Measurements from ENCODE around the gene ELF4. TPM values are rescaled to one million over a fixed set of nuclear protein-coding genes. Genes with fewer than 3 reads are reported as not detected.

Gene ELF4
- total RNA-seq, 4 donors from 2014 or later = 2.6 to 6.3 (median 3.8) TPM

DNA sequence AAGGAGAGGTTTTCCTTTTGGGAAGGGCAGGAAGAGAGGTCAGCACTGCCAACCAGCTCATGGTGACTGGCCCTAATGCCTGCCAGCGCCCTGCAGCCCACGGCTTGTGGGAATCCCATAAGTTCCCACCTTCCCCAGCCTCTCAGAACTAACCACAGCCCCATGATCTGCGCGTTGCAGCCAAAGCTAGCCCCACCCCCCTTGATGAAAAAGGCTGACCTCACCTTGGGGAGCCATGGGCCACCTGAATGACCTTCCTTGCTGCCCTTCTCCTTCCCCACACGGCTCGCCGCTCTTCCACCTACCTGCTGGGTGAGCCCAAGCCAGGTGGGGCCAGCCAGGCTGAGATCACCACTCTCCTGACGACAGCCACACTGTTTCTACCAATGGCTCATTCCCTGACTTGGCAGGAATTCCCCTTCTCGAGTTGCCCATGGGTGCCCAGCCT lies 3.9 kb upstream of the ELF4 start:
- DNase-seq = peak; percentile 15 to 40
- Histone ChIP-seq H3K36me3 (no peaks in the 10 kb centered on the region), H3K27ac (no peak overlapping the region), H3K9me3 (no peaks in the 10 kb centered on the region), H3K27me3 (no peaks in the 10 kb centered on the region), H3K4me3 (replicated peaks in 1 of 3) (no peak overlapping the region), H3K4me1 (no peaks in the 10 kb centered on the region)
- WGBS, 2 donors = 63 to 67% methylated on average over 3 to 8 of the region's 9 CpGs
- intact Hi-C loops (cut with DNase I) = no loop called here
- TF ChIP-seq POLR2A (IDR thresholded peaks at IDR 0.05) = no peak
- TF ChIP-seq, protein P1, sequence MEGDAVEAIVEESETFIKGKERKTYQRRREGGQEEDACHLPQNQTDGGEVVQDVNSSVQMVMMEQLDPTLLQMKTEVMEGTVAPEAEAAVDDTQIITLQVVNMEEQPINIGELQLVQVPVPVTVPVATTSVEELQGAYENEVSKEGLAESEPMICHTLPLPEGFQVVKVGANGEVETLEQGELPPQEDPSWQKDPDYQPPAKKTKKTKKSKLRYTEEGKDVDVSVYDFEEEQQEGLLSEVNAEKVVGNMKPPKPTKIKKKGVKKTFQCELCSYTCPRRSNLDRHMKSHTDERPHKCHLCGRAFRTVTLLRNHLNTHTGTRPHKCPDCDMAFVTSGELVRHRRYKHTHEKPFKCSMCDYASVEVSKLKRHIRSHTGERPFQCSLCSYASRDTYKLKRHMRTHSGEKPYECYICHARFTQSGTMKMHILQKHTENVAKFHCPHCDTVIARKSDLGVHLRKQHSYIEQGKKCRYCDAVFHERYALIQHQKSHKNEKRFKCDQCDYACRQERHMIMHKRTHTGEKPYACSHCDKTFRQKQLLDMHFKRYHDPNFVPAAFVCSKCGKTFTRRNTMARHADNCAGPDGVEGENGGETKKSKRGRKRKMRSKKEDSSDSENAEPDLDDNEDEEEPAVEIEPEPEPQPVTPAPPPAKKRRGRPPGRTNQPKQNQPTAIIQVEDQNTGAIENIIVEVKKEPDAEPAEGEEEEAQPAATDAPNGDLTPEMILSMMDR (IDR thresholded peaks at IDR 0.05) = no peak

DNA sequence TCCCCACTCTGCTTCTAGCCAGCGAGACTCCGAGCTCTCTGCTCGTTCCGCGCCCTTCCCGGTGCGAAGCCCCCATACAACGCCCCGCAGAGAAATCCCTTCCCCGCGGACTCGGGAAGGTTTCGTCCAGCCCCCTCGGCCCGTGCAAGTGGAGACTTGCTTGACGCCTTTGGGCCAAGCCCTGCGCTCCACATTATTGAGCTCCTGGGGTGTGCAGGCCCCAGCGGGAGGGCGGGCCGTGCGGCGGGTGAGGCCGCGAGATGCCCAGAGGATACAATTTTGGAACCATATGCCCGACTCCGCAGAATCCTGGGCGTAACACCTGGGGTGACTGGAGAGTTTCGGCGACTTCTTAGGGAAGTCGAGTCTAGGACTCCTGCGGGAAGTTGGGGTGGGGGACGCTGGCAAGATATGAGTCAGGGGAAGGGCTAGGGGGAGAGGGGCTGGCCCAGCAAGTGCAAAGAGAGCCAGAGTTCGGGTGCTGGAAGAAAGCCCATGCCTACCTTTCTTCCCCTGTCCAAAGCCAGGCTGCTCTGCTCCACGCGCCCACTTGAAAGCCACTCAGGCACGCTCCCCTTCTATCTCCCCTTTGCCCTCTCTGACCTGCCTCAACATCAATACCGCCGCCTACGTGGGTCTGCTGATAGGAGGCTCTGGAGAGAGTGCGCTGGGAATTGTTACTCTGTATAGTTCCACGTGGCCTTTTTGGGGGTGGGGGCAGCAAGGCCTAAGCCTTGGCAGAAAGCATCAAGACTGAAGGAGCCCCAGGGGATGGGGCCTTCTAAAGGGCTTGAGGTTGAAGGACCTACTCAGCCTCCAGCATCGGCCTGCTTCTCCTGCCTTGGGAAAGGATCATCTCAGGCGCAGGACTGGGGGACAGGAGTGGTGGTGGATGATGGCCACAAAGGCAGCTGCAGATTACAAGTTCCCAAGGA lies 1.2 kb upstream of the ELF4 start:
- peak in 1 of 2 donors; percentile 21 for DNase-seq
- H3K4me3 ChIP-seq (replicated peaks in 1 of 3) = peak overlapping the region in 1 of 3 donors; percentile 51
- 23 to 58% methylated on average over 19 to 27 of the region's 43 CpGs for WGBS, 2 donors
- H3K9me3 ChIP-seq = no peaks in the 10 kb centered on the region
- intact Hi-C loops (cut with DNase I) = no loop called here
- TF ChIP-seq, protein P1 (IDR thresholded peaks at IDR 0.05) = no peak
- H3K27ac ChIP-seq = no peak overlapping the region
- H3K4me1 ChIP-seq = peaks cover 0 to 3% of the 10 kb centered on the region in 2 donors
- H3K27me3 ChIP-seq = no peaks in the 10 kb centered on the region
- H3K36me3 ChIP-seq = no peaks in the 10 kb centered on the region

DNA sequence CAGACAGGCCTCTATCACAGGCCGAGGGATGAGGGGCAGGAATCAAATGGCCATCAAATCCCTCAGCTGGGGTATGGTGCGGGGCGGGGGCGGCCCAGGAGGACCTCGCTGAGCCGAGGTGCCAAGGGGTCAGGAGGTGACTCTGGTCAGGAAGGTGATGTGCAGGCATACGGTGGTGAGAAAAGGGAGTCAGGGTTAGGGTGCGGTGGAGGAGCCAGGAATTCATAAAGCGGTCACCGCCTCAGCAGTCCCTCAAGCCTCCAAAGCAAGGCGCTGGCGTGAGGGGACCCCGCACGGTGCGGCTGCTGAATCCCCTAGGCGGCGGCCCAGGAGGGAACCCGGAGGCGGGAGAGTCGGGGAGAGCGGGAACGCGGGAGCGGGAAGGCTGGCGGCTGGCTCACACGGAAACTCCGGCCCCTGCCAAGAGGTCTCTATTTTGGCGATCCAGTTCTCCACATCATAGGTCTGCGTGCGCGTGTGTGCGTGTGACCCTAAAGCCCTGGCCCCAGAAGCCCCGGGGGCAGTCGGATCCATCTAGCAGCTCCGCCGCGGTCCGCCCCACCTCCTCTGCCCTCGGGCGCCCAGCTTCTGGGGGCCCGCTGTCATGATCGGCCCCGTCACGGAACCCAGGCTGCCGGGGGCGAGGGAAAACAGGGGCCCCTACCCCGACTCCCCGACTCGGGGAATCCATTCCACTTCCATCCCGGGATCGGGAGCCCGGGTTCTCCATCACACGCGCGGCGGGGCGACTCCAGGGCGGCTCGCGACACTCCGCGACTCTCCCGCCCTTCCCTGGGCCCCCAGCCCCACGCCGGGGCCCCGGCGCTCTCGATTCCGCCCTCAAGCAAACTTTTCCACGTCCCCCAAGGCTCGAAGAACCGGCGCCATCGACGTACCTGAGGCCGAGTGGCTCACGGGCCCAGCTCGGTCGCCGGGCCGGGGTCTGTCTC lies 593 bp downstream of the ELF4 start:
- no peaks in the 10 kb centered on the region for H3K9me3 ChIP-seq
- intact Hi-C loops (cut with DNase I) = no loop called here
- no peaks in the 10 kb centered on the region for H3K27me3 ChIP-seq
- WGBS, 2 donors = 30 to 86% methylated on average over 1 to 37 of the region's 81 CpGs
- peak; percentile 3 to 7 for DNase-seq
- H3K4me3 ChIP-seq (replicated peaks in 1 of 3) = peak overlapping the region in 2 of 3 donors; percentile 44 to 51
- TF ChIP-seq POLR2A (IDR thresholded peaks at IDR 0.05) = no peak
- TF ChIP-seq, protein P1 (IDR thresholded peaks at IDR 0.05) = no peak
- H3K27ac ChIP-seq = peak overlapping the region; percentile 49 to 87 (median 86)
- H3K36me3 ChIP-seq = no peaks in the 10 kb centered on the region
- H3K4me1 ChIP-seq = peaks cover 0 to 3% of the 10 kb centered on the region in 2 donors

DNA sequence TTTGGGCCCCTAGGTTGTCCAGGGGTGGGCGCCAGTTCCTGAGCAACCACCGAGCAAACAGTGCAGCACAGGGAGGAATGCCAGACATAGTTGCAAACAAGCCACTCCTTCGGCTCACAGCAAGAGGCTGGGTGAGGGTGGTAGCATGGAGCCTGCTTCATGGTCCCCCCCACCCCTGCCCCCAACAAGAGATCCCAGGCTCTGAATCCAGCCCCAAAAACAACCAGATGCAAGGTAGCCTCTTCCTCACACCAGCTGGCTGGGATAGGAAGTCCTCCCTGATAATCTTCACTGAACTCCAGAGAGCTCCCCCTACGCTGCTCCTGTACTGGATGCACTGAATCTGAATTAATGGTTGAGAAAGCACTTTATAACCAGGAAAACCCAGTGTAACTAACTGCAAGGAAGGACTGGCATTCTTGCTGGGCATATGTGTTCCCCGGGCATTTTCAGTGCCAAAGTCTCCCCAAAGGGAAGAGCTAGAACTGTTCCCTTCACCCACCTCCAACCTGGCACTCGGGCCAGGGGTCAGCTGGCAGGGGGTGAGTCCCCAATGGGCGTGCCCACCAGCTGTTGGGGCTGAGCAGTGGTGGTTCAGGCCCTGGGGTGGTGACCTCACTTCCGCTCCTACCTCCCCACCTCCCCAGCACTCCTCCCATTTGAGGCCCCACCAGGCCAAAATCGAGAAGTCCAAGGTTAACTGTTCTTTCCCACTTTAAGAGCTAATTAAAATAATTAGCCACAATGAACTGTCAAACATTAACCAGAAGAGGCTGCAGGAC lies 1.5 kb downstream of the ELF4 start:
- WGBS, 2 donors = 70 to 73% methylated on average over 4 to 9 of the region's 9 CpGs
- DNase-seq = peak in 1 of 2 donors; percentile 4
- peaks cover 0 to 3% of the 10 kb centered on the region in 2 donors for H3K4me1 ChIP-seq
- TF ChIP-seq, protein P1 (IDR thresholded peaks at IDR 0.05) = no peak
- no peak for TF ChIP-seq POLR2A (IDR thresholded peaks at IDR 0.05)
- peak overlapping the region in 1 of 3 donors; percentile 51 for H3K4me3 ChIP-seq (replicated peaks in 1 of 3)
- H3K27me3 ChIP-seq = no peaks in the 10 kb centered on the region
- no peaks in the 10 kb centered on the region for H3K36me3 ChIP-seq
- peak overlapping the region in 2 of 3 donors; percentile 86 to 87 for H3K27ac ChIP-seq
- no peaks in the 10 kb centered on the region for H3K9me3 ChIP-seq
- intact Hi-C loops (cut with DNase I) = no loop called here

Data from thyroid gland (tissue), 4 donors.